Prostate gland (tissue), 2 donors: ENCODE data around the gene SLC35D1. TPM values are rescaled to one million over a fixed set of nuclear protein-coding genes. Genes with fewer than 3 reads are reported as not detected.

Experiments used
- DNase-seq: peaks from one replicate; pipeline ENCODE4 v3.0.0-alpha.2; 2019; ENCODE audit warnings: low spot score
- H3K27ac ChIP-seq, 2 donors: fragments of 200-600 bp; sonication (generic); 2 replicates each; pipeline ENCODE4 v1.5.1; 2017 to 2019
- H3K27me3 ChIP-seq: fragments of 200-600 bp; sonication (generic); replicated peaks from 2 replicates; pipeline ENCODE4 v1.5.1; 2019; ENCODE audit not compliant: insufficient read depth
- H3K36me3 ChIP-seq, 2 donors: fragments of 200-600 bp; sonication (generic); 1 replicate in 1 of 2; 2 replicates in 1 of 2; pipeline versions ENCODE4 v1.5.1 to v1.8.1; 2017 to 2019
- H3K4me1 ChIP-seq: fragments of 200-600 bp; sonication (generic); replicated peaks from 2 replicates; pipeline ENCODE4 v1.5.1; 2019
- H3K4me3 ChIP-seq, 2 donors: fragments of 200-600 bp; sonication (generic); 2 replicates each; pipeline ENCODE4 v1.5.1; 2017 to 2019
- H3K9me3 ChIP-seq: fragments of 200-600 bp; sonication (generic); 2 replicates; pipeline ENCODE4 v1.5.1; 2017
- POLR2A ChIP-seq: fragments of 450-650 bp; IDR thresholded peaks from one replicate; pipeline ENCODE4 v1.6.1; 2016; ENCODE audit warnings: antibody characterized with exemption, mild to moderate bottlenecking
- POLR2AphosphoS5 ChIP-seq: sonication (generic); formaldehyde crosslinking; IDR thresholded peaks from one replicate; pipeline ENCODE4 v1.6.1; 2017; ENCODE audit warnings: antibody characterized with exemption
- WGBS: methylation state at CpG from one replicate; pipeline ENCODE4 v1.1.5; 2018; 5-methylcytosine and 5-hydroxymethylcytosine counted together
- intact Hi-C: fragments of 100-400 bp; cut with DNase I; formaldehyde crosslinking; loops from one replicate; pipeline ENCODE4 v1.14.2; 2022
- total RNA-seq, 2 donors: library from RNA; depleted of rRNA; stranded (reverse); fragments of >200 nt; gene quantifications; one replicate each; pipeline ENCODE4 v1.1.0, GENCODE V29; 2016
- TF ChIP-seq, protein P1 (sequence below), 4 experiments: fragments of 200-600 bp in 2 of 4; fragments of 450-650 bp in 2 of 4; sonication (generic) in 2 of 4; IDR thresholded peaks; 1 replicate in 3 of 4; 2 replicates in 1 of 4; pipeline ENCODE4 v1.5.1; 2016 to 2019; ENCODE audit warnings: antibody characterized with exemption in 4 of 4, mild to moderate bottlenecking in 2 of 4, moderate library complexity in 2 of 4

SLC35D1 gene
- total RNA-seq, 2 donors from 2014 or later = 13.0 to 13.2 TPM

GRCh38 chr1:67089685-67090208 is 35.8 kb upstream of the SLC35D1 start:
- Histone ChIP-seq H3K27me3 (no peaks in the 10 kb centered on the region), H3K4me3 (no peak overlapping the region), H3K36me3 (no peaks in the 10 kb centered on the region), H3K4me1 (no peaks in the 10 kb centered on the region), H3K9me3 (no peaks in the 10 kb centered on the region), H3K27ac (no peak overlapping the region)
- 93% methylated on average over 1 of the region's 1 CpG for WGBS
- TF ChIP-seq POLR2AphosphoS5 = no peak
- TF ChIP-seq POLR2A = no peak
- TF ChIP-seq, protein P1, sequence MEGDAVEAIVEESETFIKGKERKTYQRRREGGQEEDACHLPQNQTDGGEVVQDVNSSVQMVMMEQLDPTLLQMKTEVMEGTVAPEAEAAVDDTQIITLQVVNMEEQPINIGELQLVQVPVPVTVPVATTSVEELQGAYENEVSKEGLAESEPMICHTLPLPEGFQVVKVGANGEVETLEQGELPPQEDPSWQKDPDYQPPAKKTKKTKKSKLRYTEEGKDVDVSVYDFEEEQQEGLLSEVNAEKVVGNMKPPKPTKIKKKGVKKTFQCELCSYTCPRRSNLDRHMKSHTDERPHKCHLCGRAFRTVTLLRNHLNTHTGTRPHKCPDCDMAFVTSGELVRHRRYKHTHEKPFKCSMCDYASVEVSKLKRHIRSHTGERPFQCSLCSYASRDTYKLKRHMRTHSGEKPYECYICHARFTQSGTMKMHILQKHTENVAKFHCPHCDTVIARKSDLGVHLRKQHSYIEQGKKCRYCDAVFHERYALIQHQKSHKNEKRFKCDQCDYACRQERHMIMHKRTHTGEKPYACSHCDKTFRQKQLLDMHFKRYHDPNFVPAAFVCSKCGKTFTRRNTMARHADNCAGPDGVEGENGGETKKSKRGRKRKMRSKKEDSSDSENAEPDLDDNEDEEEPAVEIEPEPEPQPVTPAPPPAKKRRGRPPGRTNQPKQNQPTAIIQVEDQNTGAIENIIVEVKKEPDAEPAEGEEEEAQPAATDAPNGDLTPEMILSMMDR (IDR thresholded peaks at IDR 0.05) = no peak
- no peak for DNase-seq
- intact Hi-C loops = no loop called here

DNA sequence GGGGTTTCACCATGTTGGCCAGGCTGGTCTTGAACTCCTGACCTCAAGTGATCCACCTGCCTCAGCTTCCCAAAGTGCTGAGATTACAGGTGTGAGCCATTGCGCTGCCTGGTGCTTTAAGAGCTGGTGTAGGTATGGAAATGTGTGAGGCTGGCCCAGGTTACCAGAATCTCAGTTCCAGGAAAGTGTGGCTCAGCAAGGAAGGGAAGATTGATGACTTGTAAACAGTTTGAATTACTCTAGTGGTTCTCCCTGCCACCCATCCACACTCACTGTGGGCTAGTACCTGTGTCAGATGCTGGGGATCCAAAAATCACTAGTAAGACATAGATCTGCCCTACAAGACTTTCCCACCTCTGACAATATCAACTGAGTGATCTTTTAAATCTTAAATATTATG is 34.5 kb upstream of the SLC35D1 start:
- TF ChIP-seq, protein P1 (IDR thresholded peaks at IDR 0.05) = no peak
- TF ChIP-seq POLR2A (no peak), POLR2AphosphoS5 (no peak)
- 95% methylated on average over 1 of the region's 1 CpG for WGBS
- DNase-seq = no peak
- H3K36me3 ChIP-seq = no peaks in the 10 kb centered on the region
- H3K4me3 ChIP-seq = no peak overlapping the region
- intact Hi-C loops = no loop called here
- no peaks in the 10 kb centered on the region for H3K27me3 ChIP-seq
- no peaks in the 10 kb centered on the region for H3K9me3 ChIP-seq
- H3K4me1 ChIP-seq = no peaks in the 10 kb centered on the region
- no peak overlapping the region for H3K27ac ChIP-seq

DNA sequence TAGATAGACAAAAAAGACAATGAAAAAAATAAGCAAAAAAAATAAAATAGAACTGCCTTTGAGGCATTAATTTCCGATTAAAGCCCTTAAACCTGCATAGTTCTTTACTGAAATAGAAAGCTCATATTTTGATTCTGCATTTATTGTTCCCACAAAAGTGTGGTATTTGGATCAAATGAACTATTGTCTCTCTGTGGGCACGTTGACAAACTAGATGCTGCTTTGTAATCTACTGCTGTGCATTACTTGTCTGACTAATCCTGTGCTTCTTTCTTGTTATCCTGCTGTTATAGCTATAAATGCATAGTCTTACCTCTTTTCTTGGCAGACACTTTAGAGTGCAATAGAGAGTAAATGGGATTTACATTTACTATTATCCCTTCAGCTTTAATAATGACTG is 31.4 kb upstream of the SLC35D1 start:
- no peak overlapping the region for H3K4me3 ChIP-seq
- H3K36me3 ChIP-seq = no peaks in the 10 kb centered on the region
- no peaks in the 10 kb centered on the region for H3K4me1 ChIP-seq
- DNase-seq = no peak
- WGBS = 26% methylated on average over 2 of the region's 2 CpGs
- TF ChIP-seq POLR2AphosphoS5 (no peak), POLR2A (no peak)
- intact Hi-C loops = no loop called here
- no peaks in the 10 kb centered on the region for H3K9me3 ChIP-seq
- no peaks in the 10 kb centered on the region for H3K27me3 ChIP-seq
- no peak overlapping the region for H3K27ac ChIP-seq

DNA sequence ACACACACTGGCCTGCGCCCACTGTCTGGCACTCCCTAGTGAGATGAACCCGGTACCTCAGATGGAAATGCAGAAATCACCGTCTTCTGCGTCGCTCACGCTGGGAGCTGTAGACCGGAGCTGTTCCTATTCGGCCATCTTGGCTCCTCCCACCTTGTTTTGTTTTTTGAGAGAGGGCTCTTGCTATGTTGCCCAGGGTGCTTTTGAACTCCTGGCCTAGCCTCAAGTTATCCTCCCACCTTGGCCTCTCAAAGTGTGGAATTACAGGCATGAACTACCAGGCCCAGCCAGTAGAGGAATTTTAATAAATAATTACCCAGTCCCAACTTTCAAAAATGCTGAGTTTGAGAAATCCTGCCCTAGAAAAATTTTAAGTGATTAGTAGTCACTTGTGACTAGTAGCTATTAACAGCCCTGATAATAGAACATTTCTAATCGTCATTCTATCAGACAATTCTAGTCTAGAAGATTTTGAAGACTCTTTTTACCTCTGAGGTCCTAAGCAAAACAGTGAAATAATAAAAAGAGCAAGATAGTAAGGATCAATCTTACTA is 30.9 kb upstream of the SLC35D1 start:
- Histone ChIP-seq H3K36me3 (no peaks in the 10 kb centered on the region), H3K27ac (no peak overlapping the region), H3K4me1 (no peaks in the 10 kb centered on the region), H3K9me3 (no peaks in the 10 kb centered on the region), H3K27me3 (no peaks in the 10 kb centered on the region), H3K4me3 (no peak overlapping the region)
- DNase-seq = no peak
- no peak for TF ChIP-seq POLR2A
- no peak for TF ChIP-seq POLR2AphosphoS5
- TF ChIP-seq, protein P1 (IDR thresholded peaks at IDR 0.05) = no peak
- intact Hi-C loops = no loop called here
- WGBS = 94% methylated on average over 8 of the region's 9 CpGs

- Histone ChIP-seq H3K27me3 (no peaks in the 10 kb centered on the region), H3K27ac (no peak overlapping the region), H3K4me3 (no peak overlapping the region), H3K36me3 (no peaks in the 10 kb centered on the region), H3K4me1 (no peaks in the 10 kb centered on the region), H3K9me3 (no peaks in the 10 kb centered on the region)
- WGBS = 97% methylated on average over 3 of the region's 3 CpGs
- DNase-seq = no peak
- intact Hi-C loops = no loop called here
- TF ChIP-seq POLR2AphosphoS5 = no peak
- TF ChIP-seq, protein P1 (IDR thresholded peaks at IDR 0.05) = no peak
- TF ChIP-seq POLR2A = no peak
Measured at GRCh38 chr1:67078291-67078690, 24.3 kb upstream of the SLC35D1 start.
